Measurements from ENCODE around the gene PNPLA8. TPM values are rescaled to one million over a fixed set of nuclear protein-coding genes. Genes with fewer than 3 reads are reported as not detected.
"Not testable (repeated sequence)": the region's sequence is repeated elsewhere in the genome, so short reads cannot be mapped to it uniquely, and the experiment has no call there.

Gene PNPLA8
- total RNA-seq, 1 donor from 2014 or later = 12.1 TPM

DNA sequence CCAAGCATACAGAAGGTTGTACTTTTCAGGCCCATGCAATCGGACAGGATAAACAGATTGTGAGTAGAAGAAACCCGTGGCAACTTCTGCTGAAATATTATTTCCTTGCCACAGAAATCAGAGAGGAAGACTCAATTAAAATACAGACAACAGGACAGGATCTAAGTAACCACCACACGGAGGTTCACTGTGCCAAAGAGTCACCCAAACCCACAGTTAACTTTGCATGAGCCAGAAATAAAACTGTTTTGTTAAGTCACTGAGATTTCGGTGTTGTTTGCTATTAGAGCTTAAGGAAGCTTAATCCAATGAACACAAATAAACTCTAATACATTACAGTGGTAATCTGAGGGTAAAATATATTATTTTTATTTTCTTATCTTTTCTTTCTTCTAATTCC lies 14.0 kb downstream of the PNPLA8 start:
- Mint-ChIP-seq H3K4me1 (peaks cover 6% of the 10 kb centered on the region), H3K9me3 (peaks cover 3% of the 10 kb centered on the region), H3K27me3 (ENCODE audit: low read depth) (no peaks in the 10 kb centered on the region), H3K27ac (ENCODE audit: unreplicated experiment) (no peak overlapping the region), H3K4me3 (no peak overlapping the region), H3K36me3 (ENCODE audit: low read depth) (peaks cover 18% of the 10 kb centered on the region)
- TF ChIP-seq, protein P1, sequence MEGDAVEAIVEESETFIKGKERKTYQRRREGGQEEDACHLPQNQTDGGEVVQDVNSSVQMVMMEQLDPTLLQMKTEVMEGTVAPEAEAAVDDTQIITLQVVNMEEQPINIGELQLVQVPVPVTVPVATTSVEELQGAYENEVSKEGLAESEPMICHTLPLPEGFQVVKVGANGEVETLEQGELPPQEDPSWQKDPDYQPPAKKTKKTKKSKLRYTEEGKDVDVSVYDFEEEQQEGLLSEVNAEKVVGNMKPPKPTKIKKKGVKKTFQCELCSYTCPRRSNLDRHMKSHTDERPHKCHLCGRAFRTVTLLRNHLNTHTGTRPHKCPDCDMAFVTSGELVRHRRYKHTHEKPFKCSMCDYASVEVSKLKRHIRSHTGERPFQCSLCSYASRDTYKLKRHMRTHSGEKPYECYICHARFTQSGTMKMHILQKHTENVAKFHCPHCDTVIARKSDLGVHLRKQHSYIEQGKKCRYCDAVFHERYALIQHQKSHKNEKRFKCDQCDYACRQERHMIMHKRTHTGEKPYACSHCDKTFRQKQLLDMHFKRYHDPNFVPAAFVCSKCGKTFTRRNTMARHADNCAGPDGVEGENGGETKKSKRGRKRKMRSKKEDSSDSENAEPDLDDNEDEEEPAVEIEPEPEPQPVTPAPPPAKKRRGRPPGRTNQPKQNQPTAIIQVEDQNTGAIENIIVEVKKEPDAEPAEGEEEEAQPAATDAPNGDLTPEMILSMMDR (conservative IDR thresholded peaks at IDR 0.05) = no peak
- no peak for DNase-seq (ENCODE audit: low read depth, low spot score)

DNA sequence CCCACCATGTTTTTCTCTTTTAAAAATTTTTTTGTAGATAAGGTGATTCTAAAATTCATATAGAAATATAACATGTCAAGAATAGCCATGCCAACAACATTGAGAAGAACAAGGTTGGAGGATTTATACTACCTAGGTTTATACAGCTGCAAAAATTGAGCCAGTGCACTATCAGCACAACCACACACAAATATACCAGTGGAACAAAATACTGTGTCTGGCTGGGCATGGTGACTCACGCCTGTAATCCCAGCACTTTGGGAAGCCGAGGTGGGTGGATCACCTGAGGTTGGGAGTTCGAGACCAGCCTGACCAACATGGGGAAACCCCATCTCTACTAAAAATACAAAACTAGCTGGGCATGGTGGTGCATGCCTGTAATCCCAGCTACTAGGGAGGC lies 21.4 kb downstream of the PNPLA8 start:
- not testable (repeated sequence) for DNase-seq (ENCODE audit: low read depth, low spot score); H3K4me3 Mint-ChIP-seq; H3K9me3 Mint-ChIP-seq; H3K36me3 Mint-ChIP-seq (ENCODE audit: low read depth); H3K27ac Mint-ChIP-seq (ENCODE audit: unreplicated experiment); H3K4me1 Mint-ChIP-seq; H3K27me3 Mint-ChIP-seq (ENCODE audit: low read depth)

- TF ChIP-seq, protein P1 (conservative IDR thresholded peaks at IDR 0.05) = no peak
- Mint-ChIP-seq H3K27ac (ENCODE audit: unreplicated experiment) (no peak overlapping the region), H3K27me3 (ENCODE audit: low read depth) (no peaks in the 10 kb centered on the region), H3K4me3 (no peak overlapping the region), H3K4me1 (no peaks in the 10 kb centered on the region), H3K9me3 (no peaks in the 10 kb centered on the region), H3K36me3 (ENCODE audit: low read depth) (peaks cover 4% of the 10 kb centered on the region)
- DNase-seq (ENCODE audit: low read depth, low spot score) = no peak
These were observed 22.6 kb downstream of the PNPLA8 start for GRCh38 chr7:108503112-108504026.

- no peak overlapping the region for H3K4me3 Mint-ChIP-seq
- H3K9me3 Mint-ChIP-seq = no peaks in the 10 kb centered on the region
- H3K27me3 Mint-ChIP-seq (ENCODE audit: low read depth) = no peaks in the 10 kb centered on the region
- no peaks in the 10 kb centered on the region for H3K4me1 Mint-ChIP-seq
- H3K27ac Mint-ChIP-seq (ENCODE audit: unreplicated experiment) = no peak overlapping the region
- no peak for DNase-seq (ENCODE audit: low read depth, low spot score)
- H3K36me3 Mint-ChIP-seq (ENCODE audit: low read depth) = peaks cover 4% of the 10 kb centered on the region
- TF ChIP-seq, protein P1 (conservative IDR thresholded peaks at IDR 0.05) = no peak
These were observed 26.4 kb downstream of the PNPLA8 start for GRCh38 chr7:108499566-108499965.

- Mint-ChIP-seq H3K36me3 (ENCODE audit: low read depth) (peaks cover 6% of the 10 kb centered on the region), H3K27me3 (ENCODE audit: low read depth) (no peaks in the 10 kb centered on the region), H3K27ac (ENCODE audit: unreplicated experiment) (no peak overlapping the region), H3K4me1 (no peaks in the 10 kb centered on the region), H3K4me3 (no peak overlapping the region), H3K9me3 (no peaks in the 10 kb centered on the region)
- TF ChIP-seq, protein P1 (conservative IDR thresholded peaks at IDR 0.05) = no peak
- no peak for DNase-seq (ENCODE audit: low read depth, low spot score)
These were observed 27.5 kb downstream of the PNPLA8 start for GRCh38 chr7:108498481-108498880.

GRCh38 chr7:108497082-108497725 lies 28.7 kb downstream of the PNPLA8 start:
- H3K9me3 Mint-ChIP-seq = no peaks in the 10 kb centered on the region
- DNase-seq (ENCODE audit: low read depth, low spot score) = peak; percentile 56

More at GRCh38 chr7:108497082-108497725, 28.7 kb downstream of the PNPLA8 start:
- no peak overlapping the region for H3K4me3 Mint-ChIP-seq
- H3K27me3 Mint-ChIP-seq (ENCODE audit: low read depth) = no peaks in the 10 kb centered on the region
- H3K36me3 Mint-ChIP-seq (ENCODE audit: low read depth) = peaks cover 9% of the 10 kb centered on the region
- H3K27ac Mint-ChIP-seq (ENCODE audit: unreplicated experiment) = no peak overlapping the region
- TF ChIP-seq, protein P1 (conservative IDR thresholded peaks at IDR 0.05) = peak; percentile 95
- H3K4me1 Mint-ChIP-seq = no peaks in the 10 kb centered on the region
